PC-9 (cell line): ENCODE measurements around the gene GIPC3.

ENCODE experiments used
- CTCF ChIP-seq: fragments of 200-600 bp; sonication (generic); conservative IDR thresholded peaks from 2 replicates; pipeline ENCODE4 v1.6.1; 2017; ENCODE audit warnings: mixed run types, antibody characterized with exemption, mild to moderate bottlenecking, moderate library complexity
- EZH2 ChIP-seq: fragments of 200-600 bp; sonication (generic); IDR thresholded peaks from 2 replicates; pipeline ENCODE4 v1.8.0; 2017; ENCODE audit warnings: antibody characterized with exemption, low read depth

GRCh38 chr19:3537101-3537437 lies 48.2 kb upstream of the GIPC3 start:
- TF ChIP-seq EZH2 (no peak), CTCF (no peak)
